GM10266 (cell line): Measurements from ENCODE around the gene PLEKHG3.

Source experiments
- DNase-seq: peaks from one replicate; pipeline ENCODE4 v3.0.0; 2012; ENCODE audit errors: extremely low spot score
- CTCF ChIP-seq: IDR thresholded peaks from 2 replicates; pipeline ENCODE4 v1.5.1; 2012; ENCODE audit warnings: mild to moderate bottlenecking, low read depth; ENCODE audit not compliant: control insufficient read depth, insufficient read depth; ENCODE audit errors: missing control alignments

The PLEKHG3 gene

GRCh38 chr14:64786296-64787149 lies 82.3 kb downstream of the PLEKHG3 start:
- no peak for DNase-seq
- TF ChIP-seq CTCF = no peak

- DNase-seq = no peak
Observed at GRCh38 chr14:64787619-64788018, 83.4 kb downstream of the PLEKHG3 start.

GRCh38 chr14:64788706-64789105 lies 84.5 kb downstream of the PLEKHG3 start:
- no peak for TF ChIP-seq CTCF
- DNase-seq = no peak

More at GRCh38 chr14:64787619-64788018, 83.4 kb downstream of the PLEKHG3 start:
- TF ChIP-seq CTCF = no peak

GRCh38 chr14:64789696-64790095 lies 85.5 kb downstream of the PLEKHG3 start:
- TF ChIP-seq CTCF = no peak
- no peak for DNase-seq

- TF ChIP-seq CTCF = no peak
- DNase-seq = no peak
Observed at GRCh38 chr14:64790478-64790877, 86.3 kb downstream of the PLEKHG3 start.

GRCh38 chr14:64792231-64792630 lies 88.0 kb downstream of the PLEKHG3 start:
- no peak for DNase-seq
- no peak for TF ChIP-seq CTCF

GRCh38 chr14:64792871-64793560 lies 88.8 kb downstream of the PLEKHG3 start:
- no peak for TF ChIP-seq CTCF

More at GRCh38 chr14:64792871-64793560, 88.8 kb downstream of the PLEKHG3 start:
- DNase-seq = no peak
